ENCODE measurements around the gene IL1R1.

- TF ChIP-seq CTCF (IDR thresholded peaks at IDR 0.05) (no peak), POLR2A (IDR thresholded peaks at IDR 0.05) (no peak)
These were observed 19.6 kb upstream of the IL1R1 start for GRCh38 chr2:102122909-102123308.
